ENCODE results near the gene MLLT3.
"Not testable (repeated sequence)": the region's sequence is repeated elsewhere in the genome, so short reads cannot be mapped to it uniquely, and the experiment has no call there.

The MLLT3 gene

DNA sequence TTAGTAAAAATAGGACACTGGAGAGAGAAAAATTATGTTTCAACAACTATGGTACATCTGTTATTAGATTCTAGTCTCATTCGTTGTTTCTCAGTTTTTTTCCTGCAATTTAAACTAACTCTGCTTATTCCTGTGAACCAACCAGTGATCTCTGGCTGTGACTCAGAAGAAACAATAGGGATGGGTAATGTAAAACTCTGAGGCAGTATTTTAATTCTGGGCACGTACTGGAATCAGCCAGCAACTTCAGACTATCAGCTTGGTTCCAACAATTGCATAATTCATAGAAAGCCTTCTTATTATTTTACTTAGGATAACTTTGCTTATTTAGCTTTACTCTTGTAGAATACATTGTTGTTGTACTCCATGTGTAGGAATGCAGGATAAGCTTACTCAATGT is 28.8 kb downstream of the MLLT3 start:
- no peak for DNase-seq

DNA sequence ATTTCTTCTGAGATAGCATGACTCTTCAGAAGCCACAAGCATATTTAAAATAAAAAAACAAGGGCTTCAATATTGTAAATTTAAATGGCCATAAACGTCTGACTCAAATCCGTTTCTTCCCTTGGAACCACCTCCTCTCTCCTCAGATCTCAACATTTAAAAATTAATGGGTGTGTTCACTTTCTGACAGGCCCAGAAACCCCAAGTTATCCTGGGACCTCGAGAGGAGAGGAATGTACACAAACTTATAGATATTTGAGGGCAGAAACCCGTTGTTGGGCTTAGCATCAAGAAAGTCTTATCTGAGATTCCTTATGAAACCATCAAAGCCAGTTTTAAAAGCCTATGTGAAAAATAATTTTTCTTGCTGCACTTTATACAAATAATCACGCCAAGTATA is 29.2 kb downstream of the MLLT3 start:
- no peak for DNase-seq

GRCh38 chr9:20592673-20593072 is 29.6 kb downstream of the MLLT3 start:
- no peak for DNase-seq

GRCh38 chr9:20591223-20591622 is 31.1 kb downstream of the MLLT3 start:
- no peak for DNase-seq

- no peak for DNase-seq
Observed at GRCh38 chr9:20584968-20585643, 37.2 kb downstream of the MLLT3 start.

DNA sequence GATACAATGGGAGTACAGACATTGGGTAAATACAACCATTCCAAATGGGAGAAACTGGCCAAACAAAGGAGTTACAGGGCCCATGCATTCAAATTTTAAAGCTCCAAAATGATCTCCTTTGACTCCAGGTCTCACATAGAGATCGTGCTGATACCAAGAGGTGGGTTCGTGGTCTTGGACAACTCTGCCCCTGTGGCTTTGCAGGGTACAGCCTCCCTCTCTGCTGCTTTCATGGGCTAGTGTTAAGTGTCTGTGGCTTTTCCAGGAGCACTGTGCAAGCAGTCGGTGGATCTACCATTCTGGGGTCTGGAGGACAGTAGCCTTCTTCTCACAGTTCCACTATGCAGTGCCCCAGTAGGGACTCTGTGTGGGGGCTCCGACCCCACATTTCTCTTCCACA is 39.2 kb downstream of the MLLT3 start:
- DNase-seq = not testable (repeated sequence)

DNA sequence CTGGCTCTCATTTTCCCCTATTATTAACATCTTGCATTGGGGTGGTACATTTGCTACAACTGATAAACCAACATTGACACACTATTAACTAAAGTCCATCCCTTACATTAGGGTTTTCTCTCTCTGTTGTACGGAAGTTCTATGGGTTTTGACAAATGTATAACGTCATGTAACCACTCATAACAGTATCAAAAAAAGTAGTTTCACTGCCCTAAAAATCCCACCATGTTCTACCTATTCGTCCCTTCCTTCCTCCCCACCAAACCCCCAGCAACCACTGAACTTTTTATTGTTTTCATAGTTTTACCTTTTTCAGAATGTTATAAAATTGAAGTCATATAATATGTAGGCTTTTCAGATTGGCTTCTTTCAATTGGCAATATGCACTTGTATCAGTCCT is 40.1 kb downstream of the MLLT3 start:
- no peak for DNase-seq

DNA sequence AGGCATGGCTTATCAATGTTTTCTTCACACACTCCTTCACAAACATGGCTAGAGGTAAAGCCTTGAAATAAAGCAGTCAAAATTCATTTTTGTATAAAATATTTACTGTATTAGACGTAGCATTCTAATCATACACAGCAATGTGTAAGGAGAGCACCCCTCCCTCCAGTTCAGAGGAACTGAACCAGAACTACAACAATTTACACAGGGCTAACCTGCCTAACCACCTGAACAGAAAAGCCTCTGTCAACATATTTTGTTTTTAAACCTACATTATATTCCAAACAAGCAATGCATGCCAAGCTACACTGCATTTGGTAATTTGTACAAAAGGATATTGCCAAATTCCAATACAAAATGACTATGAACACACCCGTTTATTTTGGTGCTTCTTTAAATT is 41.6 kb downstream of the MLLT3 start:
- DNase-seq = no peak

- no peak for DNase-seq
Observed at GRCh38 chr9:20579524-20580314, 42.6 kb downstream of the MLLT3 start.

DNA sequence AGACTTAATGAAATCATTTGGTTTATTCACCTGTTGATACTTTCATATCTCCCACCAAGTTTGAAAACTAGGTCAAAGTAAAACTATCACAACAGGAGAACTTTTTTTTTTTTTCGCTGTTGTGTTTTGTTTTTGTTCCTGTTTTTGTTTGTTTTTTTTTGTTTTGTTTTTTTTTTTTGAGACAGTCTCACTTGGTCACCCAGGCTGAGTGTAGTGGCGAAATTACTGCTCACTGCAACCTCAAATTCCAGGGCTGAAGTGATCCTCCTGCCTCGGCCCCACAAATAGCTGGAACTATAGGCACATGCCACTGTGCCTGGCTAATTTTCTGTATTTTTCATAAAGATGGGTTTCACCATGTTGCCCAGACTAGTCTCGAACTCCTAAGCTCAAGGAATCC is 49.3 kb downstream of the MLLT3 start:
- DNase-seq = no peak

GRCh38 chr9:20570756-20571155 is 51.5 kb downstream of the MLLT3 start:
- no peak for DNase-seq

GRCh38 chr9:20570087-20570486 is 52.2 kb downstream of the MLLT3 start:
- DNase-seq = no peak

DNA sequence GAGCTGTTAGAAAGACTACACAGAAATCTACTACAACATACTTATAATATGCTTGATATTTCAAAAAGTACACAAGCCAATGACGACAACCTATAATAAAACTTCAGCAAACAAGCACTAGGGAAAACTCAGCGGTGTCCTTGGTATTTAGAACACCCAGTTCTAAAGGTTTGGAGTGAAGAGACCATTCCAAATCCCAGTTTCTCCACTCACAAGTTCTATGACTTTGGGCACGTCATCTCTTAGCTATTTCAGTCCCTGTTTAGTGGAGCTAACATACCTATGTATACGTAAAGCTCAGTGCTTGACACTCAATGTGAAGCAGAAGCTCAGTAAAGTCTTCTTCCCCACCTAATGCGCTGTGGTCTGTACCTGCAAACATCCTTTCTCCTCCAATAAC is 52.8 kb downstream of the MLLT3 start:
- DNase-seq = no peak

GRCh38 chr9:20568400-20568799 is 53.9 kb downstream of the MLLT3 start:
- no peak for DNase-seq

- no peak for DNase-seq
Observed at GRCh38 chr9:20566401-20566800, 55.9 kb downstream of the MLLT3 start.

- no peak for DNase-seq
Observed at GRCh38 chr9:20564650-20565049, 57.6 kb downstream of the MLLT3 start.

GRCh38 chr9:20563917-20564316 is 58.4 kb downstream of the MLLT3 start:
- DNase-seq = no peak

- DNase-seq = no peak
Observed at GRCh38 chr9:20562051-20562450, 60.2 kb downstream of the MLLT3 start.

DNA sequence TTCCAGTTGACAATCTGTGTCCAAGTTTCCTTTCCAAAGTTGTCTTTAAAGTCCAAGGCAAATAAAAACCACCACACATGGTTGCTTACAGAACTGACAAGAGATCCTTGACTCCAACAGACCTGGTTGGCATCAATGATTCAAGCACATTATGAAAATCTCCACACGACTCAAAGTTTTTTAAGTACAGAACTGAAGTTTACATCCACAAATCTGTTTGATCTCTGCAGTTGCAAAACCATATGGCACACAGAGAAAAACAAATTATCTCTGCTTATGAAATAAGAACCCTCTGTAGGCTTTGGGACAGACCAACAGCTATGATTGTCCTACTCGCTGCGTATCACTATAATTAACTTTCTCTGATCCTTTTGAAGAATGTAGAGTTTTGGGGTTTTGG is 60.8 kb downstream of the MLLT3 start:
- DNase-seq = no peak

GRCh38 chr9:20559231-20559890 is 62.9 kb downstream of the MLLT3 start:
- no peak for DNase-seq

- peak; percentile 62 for DNase-seq
Observed at GRCh38 chr9:20558566-20559016, 63.7 kb downstream of the MLLT3 start.

GRCh38 chr9:20557890-20558565 is 64.3 kb downstream of the MLLT3 start:
- no peak for DNase-seq

DNA sequence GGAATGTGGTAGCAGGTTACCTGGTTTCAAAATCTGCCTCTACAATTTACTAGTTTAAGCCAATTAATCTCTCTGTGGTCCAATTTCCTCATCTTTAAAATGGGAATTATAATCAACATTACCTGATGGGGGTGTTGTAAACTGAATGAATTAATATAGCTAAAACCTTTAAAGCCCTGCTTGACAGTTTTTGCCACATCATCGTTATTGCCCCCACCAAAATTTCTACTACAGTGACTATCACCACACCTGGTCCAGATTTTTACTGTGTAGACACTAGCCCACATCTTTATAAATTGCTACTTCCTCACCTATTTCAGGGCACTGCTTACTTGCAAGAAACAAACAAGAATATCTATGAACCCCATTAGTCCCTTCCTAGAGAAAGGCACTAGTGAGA is 65.0 kb downstream of the MLLT3 start:
- no peak for DNase-seq
